Raji (cell line): ENCODE data around the gene FSD2.

Experiments used
- POLR2A ChIP-seq: IDR thresholded peaks from 2 replicates; pipeline ENCODE4 v1.6.1; 2011; ENCODE audit warnings: low read depth, low read length, control low read depth; ENCODE audit not compliant: insufficient read depth

The FSD2 gene

DNA sequence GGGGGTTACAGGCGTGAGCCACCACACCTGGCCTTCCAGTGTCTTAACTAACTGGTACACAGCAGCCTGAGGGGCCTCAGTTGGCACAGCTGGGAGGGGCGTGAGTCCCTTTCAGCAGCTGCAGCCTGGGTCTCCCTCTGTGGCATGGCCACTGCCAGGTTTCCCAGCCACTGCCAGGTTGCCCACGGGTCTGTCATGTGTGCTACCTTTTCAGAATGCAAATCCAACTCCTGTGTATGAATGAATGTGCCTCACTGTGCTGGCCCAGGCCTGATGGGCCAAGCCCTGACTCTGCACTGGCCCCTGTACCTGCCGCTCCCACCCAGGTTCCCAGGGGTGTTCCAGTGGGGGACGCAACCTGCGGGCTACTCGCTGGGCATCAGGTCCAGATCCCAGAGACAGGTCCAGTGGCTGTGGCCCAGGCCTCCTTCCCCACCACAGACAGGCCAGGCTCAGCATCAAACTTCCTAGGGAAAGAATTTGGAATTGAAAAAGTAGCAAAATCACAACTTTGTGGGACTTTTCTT lies 29.6 kb upstream of the FSD2 start:
- TF ChIP-seq POLR2A = no peak

DNA sequence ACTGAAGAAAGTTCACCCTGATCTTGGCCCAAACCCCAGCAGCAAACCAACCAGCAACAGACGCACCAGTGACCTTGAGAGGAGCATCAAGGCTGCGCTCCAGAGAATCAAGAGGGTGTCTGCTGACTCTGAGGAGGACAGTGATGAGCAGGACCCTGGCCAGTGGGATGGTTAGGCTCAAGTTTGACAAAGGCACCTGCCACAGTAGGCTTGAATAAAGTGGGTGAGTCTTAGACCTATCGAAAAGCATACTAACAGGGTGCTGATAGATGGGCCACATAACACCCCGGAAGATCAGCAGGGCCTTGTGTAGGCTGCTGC lies 27.5 kb upstream of the FSD2 start:
- TF ChIP-seq POLR2A = no peak

DNA sequence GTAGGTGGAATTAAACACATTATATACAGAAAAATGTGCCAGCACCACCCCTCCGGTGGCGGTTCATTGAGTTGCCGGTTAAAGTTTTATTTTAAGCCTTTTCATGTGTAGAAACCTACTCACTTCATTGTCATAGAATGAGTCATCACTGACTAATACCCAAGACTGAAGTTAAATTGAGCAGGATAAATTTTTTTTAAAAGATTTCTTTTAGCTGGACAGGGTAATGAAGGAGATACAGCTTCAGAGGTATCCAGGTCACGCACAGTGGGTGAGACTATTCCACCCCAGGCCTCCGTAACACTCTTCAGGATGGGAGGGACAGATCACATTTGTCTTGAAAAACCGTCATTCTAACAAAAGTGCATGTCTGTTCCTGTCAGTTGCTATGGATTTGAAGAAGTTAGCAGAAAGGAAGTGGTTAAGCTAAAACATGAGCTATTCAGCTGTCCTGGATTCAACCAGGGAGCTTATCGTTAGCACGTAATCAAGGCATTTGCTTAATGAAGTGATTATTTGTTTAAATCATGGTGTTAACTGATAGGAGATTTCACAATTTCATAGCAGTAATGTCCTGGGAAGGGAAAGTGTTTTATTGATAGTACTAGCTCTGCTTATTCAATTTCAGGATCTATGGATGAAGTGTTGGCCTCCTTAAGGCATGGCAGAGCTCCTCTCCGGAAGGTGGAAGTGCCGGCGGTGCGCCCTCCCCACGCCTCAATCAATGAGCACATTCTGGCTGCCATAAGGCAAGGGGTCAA lies 26.9 kb upstream of the FSD2 start:
- no peak for TF ChIP-seq POLR2A

DNA sequence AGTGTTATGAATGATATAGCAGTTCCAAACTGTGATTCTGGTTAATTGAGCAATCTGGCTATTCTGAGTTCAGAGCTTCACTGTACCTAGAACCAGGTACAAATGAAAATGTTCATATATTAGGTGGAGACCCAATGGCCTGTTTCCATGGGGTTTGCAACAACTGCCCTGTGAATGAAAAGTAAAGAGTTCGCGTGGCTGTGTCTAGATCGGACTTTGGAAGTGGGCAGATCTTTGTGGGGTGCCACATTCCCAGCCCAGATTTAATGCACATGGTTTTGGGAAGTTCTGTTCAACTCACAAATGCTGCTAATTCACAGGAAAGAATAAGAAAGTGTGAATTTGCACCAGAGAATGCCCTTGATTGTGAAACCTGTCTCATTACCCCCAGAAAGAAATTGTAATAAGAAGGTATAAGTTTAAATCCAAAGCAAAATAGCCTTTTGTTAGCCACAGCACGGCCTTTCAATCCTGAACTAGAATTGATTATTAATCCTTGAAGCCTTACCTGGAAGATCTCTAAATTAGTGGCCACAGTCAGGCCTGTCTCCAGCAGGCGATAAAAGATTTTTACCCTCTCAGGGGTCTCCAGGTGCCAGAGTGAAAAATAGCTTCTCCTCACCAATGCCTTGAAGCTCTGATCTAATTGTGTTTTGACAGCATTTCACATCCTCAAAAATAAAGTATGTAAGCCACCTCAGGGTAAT lies 26.2 kb upstream of the FSD2 start:
- TF ChIP-seq POLR2A = no peak

DNA sequence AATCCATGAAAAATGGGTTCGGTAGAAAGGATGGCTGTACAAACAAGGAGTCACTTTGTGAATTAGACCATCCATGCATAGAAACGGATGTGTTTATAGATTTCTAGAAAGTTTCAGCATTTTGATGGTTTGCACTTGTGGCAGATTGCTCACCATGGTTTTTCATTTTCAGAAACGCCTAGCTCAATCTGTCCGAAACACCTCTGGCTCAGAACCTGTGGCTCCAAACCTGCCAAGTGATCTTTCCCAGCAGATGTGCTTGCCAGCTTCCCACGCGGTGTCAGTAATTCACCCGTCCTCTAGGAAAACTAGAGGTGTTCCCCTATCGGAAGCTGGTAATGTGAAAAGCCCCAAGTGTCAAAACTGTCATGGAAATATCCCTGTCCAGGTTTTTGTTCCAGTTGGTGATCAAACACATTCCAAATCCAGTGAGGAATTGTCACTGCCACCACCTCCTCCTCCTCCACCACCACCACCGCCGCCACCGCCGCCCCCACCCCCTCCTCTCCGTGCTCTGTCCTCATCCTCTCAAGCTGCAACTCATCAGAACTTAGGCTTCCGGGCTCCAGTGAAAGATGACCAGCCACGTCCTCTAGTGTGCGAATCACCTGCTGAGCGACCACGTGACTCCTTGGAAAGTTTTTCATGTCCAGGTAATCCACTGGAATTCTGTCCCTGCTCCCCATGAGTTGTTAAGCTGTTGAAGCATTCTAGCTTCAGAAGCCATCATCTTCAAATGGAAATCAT lies 24.7 kb upstream of the FSD2 start:
- no peak for TF ChIP-seq POLR2A

DNA sequence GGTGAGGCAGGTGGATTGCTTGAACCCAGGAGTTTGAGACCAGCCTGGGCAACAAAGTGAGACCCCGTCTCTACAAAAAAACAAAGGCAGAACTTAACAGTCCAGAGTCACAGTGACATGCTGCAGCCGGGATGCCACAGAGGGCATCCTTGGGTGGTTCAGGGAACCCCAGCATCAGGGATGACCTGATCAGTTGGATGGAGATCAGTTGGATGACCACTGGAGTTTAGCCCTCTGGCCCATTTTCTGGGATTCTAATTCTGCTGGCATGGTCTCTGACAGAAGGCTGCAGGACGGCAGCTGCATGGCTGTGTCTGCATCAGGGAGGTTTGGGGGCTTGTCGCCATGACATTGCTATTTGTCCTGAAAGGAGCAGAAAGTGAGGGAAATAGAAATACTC lies 23.4 kb upstream of the FSD2 start:
- TF ChIP-seq POLR2A = no peak

DNA sequence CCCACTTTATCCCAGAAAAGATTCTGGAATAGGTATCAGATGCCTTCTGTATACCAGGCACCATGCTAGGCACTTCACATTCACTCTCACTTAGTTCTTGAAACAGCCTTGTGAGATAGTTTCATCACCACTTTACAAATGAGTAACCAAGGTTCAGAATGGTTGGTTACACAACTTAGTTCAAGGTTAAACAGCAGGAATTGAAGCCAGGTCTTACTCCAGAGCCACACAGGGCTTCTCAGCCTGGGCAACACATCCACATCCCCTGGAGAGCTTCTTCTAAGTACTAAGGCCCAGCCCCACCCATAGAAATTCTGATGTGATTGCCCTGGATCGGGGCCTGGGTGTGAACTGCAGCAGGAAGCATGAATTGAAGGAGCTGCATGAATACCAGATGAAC lies 22.2 kb upstream of the FSD2 start:
- TF ChIP-seq POLR2A = no peak

DNA sequence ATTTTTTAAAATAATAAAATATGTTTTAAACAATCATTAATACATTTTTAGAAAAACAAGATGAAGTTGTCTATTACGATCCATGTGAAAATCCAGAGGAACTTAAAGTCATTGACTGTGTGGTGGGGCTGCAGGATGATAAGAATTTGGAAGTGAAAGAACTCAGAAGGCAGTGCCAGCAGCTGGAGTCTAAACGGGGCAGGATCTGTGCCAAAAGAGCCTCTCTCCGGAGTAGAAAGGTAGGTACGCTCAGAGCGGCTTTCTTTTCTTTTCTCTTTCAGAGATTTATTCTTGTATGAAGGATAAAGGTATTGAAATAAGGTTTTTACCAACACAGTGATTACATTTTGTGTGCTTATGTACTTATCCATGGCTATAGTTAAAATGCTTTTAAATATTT lies 17.2 kb upstream of the FSD2 start:
- no peak for TF ChIP-seq POLR2A

DNA sequence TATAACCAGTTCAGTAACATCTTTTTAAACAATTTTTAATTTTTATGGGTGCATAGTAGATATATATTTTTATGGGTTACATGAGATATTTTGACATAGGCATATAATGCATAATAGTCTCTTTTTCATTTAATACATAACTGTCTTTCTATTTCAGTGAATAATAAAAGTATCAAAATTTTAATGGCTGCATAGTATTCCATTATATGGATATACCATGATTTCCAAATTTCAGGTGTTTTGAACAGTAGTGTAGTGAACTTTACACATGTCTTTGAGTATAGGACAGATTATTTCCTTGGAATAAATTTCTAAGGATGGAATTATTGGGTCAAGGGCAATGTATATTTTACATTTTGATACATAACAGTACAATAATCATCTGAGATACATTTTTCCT lies 14.3 kb upstream of the FSD2 start:
- no peak for TF ChIP-seq POLR2A

DNA sequence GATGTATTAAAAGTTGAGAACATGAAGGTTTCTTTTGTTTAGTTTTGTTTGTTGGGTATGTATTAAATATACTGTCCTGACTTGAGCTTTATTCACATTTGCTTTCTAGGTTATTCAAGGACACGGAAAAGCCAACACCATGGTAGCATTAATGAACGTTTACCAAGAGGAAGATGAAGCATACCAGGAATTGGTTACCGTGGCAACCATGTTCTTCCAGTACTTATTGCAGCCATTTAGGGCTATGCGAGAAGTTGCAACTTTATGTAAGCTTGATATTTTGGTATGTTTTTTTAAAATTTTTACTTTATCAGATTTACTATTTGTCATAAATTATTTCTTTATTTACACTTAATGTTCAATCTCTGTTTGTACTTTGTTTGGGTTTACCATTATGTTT lies 7.1 kb upstream of the FSD2 start:
- TF ChIP-seq POLR2A = no peak

DNA sequence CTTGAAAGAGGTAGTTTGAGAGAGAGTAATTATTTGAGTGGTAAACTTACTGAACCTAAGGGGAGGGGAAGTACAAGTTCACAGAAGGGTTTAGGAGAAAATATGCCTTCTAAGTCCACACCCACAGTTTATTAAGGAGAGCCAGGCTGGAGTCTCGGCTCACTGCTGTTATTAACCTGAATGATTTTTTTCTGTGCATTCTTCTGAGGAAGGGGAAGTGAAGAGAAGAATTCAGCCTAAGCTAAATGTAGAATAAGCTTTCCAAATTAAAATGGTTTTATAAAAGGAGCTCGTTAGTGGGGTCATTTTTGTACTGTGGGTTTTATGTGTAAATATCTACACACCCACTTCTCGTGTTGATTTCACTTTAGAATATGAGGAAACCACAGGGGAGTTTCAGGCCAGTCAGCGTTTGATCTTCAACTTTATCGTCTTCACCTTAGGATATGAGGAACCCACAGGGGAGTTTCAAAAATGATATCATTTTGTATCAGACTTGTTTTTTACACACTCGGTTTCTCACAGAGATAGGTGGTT lies 5.1 kb upstream of the FSD2 start:
- no peak for TF ChIP-seq POLR2A

DNA sequence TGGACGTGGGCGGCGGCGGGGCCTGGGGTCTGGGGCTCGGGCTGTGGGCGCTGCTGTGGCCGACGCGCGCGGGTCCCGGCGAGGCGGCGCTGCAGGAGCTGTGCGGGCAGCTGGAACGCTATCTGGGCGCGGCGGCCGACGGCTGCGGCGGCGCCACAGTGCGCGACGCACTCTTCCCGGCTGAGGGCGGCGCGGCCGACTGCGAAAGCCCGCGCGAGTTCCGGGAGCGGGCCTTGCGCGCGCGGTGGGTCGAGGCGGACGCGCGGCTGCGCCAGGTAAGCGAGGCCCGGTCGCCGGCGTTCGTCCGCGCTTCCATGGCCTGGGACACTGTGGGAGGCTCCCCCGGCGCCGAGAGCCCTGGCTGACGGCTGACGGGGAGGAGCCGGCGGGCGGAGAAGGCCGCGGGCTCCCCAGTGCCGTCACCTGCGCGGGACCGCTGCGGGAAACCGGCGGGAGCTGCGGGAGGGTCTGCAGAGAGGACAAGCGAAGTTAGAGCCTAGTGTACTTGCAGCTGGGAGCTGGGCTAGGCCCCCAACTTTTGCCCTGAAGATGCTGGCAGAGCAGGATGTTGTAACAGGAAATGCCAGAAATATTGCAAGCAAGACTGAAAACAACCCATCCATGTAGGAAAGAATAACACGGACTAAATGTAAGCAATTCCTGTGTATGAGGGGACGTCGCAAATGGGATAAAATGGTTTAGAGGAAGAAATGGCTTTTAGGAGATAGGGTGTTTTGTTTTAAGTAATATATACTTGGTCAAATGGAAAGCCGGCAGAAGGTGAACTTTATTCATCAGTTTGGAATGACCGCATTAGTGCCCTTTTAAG lies 4.4 kb upstream of the FSD2 start:
- no peak for TF ChIP-seq POLR2A

DNA sequence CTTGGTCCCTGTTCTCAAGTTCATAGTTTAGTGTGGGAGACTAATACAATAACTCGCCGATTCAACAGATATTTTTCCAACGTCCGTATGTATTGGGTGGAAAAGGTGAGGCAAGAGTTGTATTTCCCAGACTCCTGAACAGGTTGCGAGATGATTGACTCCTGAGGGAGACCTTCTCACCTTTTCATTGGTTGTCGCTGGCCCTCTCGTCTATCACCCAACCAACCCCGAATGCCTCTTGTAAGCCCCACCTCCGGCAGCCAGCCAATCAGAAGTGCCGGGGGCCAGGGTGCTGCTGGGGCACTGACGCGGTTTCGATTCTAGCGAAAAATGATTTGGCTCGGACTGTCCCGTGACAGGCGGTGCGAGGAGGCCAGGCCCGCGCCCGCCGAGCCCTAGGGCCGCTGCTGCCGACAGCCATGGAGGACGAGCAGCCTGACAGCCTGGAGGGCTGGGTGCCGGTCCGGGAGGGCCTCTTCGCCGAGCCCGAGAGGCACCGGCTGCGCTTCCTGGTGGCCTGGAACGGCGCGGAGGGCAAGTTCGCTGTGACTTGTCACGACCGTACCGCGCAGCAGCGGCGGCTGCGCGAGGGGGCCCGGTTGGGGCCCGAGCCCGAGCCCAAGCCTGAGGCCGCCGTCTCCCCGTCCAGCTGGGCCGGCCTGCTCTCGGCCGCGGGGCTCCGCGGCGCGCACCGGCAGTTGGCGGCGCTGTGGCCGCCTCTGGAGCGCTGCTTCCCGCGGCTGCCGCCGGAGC lies 3.6 kb upstream of the FSD2 start, which contains the start of gene WHAMM:
Gene WHAMM, plus strand, starts transcription at position 321 of the 753 bp plus-strand sequence. Its CDS starts 99 bp downstream, at position 420.
- peak; percentile 92 for TF ChIP-seq POLR2A

DNA sequence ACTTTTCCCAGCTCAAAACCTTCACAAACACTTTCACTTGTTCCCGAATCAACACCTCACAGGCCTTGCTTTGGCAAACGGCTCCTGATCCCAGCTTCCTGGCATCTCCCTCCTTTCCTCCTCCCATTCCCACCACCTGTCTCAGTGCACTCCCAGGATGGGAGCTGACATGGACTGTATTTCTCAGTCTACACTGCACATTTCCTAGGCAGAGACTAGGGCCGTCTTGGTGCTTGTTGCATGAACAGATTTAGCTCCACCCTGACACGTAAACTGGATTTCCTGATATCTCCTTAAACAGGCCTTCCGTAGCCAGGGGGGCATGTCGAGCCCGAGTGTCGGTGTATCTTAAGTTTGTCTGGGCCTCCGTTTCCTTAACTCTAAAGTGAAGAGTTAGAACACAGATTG lies 2.8 kb upstream of the FSD2 start:
- no peak for TF ChIP-seq POLR2A

DNA sequence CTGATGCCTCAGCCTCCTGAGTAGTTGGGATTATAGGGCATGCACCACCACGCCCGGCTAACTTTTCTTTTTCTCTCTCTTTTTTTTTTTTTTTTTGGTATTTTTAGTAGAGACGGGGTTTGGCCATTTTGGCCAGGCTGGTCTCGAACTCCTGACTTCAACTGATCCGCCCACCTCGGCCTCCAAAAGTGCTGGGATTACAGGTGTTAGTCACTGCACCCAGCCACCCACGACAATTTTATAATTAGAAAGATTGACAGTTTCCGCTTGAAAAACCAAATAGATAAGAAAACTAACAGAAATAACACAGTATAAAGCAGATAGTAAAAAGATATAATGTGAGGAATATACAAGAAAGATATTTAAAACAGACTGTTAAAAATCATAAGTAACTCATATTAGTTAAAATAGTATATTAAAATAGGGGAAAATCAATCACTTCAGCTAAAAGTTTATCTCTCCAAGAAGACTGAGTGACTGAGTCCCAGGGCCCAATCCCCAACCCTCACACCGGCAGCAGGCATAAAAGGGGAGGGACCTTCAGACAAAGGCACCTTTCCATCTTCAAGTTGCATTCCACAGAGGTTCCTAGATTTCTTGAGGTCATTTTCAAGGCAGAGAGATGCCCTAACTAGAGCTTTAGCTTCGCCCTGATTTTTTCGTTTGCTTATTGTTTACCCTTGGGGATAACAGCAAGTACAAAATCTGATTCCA lies 2.2 kb upstream of the FSD2 start:
- no peak for TF ChIP-seq POLR2A
